Kasumi-1 (cell line): ENCODE data around the gene GATAD2B.
"Not testable (repeated sequence)": the region's sequence is repeated elsewhere in the genome, so short reads cannot be mapped to it uniquely, and the experiment has no call there.

ENCODE experiments used
- DNase-seq, 2 experiments: peaks; one replicate each; lab custom pipeline; 2025; lab: John Stamatoyannopoulos, UW

Gene GATAD2B

DNA sequence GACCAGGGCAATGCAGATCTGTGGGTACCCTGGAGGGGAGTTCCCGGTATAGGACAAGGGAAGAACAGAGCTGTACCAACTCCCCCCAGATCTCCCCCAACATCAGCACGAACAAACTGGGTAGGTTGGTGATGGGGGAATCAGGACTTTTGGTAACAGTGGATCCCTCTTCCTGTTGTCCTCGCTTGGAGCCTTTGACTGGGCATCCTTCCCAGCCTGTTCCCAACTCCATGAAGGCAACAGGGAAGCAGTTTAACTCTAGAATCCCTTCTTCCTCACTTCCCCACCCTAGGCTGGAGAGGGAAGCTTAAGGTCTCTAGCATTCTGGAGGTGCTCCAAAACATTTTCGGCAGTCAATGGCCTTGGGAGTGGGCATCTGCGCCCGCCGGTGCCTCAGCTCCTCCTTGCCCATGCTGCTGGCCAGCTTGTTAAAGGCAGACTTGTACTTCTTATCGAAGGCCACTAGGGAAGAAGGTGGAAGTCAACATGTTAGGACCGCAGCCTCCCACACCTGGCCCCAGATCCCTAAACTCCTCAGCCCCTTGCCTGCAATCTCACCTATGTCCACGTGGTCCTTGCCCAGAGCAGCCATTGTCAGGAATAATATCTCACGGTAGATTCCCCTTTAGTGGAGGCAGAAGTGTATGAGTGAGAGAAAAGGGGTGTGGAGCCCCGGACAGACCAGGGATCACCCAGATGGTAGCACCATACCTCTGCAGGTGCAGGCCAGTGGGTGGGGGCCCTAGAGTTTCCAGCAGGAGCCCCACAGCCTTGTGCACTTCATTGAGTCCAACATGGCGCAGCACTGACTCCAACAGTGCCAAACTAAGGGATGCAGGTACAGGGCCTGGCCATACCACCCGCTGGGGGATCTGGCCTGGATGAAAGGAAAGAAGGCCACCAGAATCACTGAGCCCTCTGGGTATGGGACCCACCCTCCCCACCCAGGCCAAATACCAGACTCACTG is 7.5 kb upstream of the GATAD2B start:
- no peak for DNase-seq

GRCh38 chr1:153929426-153929825 is 6.7 kb upstream of the GATAD2B start:
- DNase-seq = no peak

- no peak for DNase-seq
Observed at GRCh38 chr1:153928791-153929341, 6.1 kb upstream of the GATAD2B start.

DNA sequence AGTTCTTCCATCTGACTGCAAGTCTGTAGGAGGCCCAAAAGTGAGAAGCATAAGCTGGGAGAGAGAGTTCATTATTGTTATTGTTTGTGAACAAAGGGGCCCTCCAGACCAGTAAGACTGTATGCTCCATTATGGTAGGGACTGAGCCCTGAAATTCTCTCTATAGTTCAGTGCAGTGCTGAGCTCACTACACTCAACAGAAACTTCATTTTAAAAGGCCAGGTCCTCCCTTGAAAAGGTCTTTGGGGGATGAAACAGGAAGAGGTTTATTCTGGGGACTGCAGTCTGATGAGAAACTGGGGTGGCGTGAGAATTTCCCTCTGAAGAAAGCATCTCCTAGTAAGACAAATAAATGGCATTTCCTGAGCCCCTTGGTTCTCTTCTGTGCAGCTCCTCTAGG is 5.5 kb upstream of the GATAD2B start:
- no peak for DNase-seq

DNA sequence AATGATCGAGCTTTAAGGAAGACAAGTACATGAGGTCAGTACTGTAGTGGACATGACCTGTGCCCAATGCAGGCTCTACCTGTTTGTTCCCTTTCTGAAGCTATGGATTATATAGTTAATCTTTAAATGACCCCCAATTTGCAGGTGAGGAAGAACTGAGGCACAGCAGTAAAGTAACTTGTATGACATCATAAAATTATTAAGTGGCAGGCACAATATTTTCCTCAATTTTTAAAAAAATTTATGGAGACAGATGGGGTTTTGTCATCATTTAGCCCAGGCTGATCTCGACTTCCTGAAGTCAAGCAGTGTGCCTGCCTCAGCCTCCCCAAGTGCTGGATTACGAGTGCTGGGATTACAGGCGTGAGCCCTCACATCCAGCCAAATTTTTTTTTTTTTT is 3.6 kb upstream of the GATAD2B start:
- no peak for DNase-seq

DNA sequence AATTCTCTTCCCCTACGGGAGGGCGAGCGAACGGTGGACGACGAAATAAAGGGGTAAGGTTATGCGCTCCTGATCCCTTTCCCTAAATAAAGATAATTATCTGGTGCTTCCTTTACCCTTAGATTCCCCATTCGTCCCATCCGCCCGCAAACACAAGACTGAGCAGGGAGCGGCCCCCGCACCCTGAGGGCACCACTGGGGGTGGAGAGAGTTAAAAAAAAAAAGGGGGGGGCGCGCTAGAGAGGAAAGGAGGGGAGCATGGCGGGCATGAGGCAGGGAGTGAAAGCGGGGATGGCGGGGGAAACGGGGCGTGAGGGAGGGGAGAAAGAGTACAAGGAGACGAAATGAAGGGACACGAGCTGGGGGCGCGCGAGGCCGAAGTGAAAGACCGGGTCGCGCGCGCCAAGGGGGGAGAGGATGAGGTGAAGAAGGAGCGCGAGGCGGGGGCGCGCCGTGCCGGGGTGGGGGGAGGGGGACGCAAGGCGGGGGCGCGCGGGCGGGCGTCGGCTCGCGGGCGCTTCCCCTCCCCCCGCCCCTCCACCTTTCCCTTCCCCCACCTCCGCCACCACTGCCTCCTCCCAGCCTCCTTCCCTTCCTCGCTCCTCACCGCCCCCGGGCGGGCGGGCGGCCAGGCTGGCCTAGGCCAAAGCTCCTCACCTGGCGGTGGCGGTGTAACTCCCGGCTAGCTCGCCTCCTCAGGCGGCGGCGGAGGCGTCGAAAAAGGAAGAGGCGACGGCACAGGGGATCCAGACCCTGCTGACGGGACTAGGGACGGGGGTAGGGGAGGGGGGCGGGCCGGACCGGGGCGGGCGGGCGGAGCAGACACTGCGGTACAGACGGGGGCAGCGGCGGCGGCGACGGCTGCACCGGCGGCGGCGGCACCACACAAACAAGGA is 448 bp downstream of the GATAD2B start:
- DNase-seq = peak; percentile 53 to 69

DNA sequence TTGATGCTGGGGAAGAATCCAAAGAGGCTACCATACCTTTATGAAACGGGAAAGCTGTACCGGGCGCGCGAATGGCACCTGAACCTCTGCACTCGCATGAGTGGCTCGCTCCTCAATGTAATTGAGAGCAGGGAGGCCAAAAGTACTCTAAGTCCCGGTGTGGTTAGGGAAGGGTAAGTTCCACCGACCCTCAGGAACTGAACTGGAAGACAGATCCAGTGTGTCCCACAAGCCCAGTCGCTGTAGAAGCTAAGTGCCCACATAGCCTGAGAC is 1.0 kb downstream of the GATAD2B start:
- DNase-seq = peak in 1 of 2 experiments; percentile 53

DNA sequence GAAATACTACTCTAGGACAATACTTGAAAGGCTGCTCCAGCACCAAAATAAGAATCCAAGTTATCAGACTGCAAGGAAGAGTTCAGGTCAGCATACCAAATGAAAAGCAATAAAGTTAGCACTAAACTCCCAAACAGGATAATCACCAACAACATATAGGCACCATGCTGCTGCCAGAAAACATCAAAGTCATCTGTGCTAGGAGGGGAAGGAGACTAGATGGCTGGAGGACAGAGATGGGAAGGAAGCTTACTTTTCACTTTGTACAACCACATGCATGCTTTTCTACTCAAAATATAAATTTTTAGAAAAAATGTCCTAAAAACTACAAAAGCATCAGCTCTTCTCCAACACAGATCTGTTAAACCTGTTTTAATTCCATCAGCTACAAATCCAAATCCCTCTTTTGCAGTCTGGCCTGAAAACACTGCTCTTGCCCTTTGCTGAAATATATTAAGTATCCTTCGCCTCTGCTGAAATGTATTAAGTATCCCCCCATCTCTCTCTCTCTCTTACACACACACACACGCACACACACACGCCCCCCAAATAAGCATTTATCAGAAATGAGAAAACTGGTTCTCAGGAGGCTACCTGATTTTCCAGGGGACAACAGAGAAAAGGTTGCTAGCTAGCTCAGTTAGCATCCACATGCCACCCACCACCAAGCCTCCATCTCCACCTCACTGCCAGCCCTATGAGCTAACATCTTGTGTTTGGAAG is 1.5 kb downstream of the GATAD2B start:
- DNase-seq = no peak

DNA sequence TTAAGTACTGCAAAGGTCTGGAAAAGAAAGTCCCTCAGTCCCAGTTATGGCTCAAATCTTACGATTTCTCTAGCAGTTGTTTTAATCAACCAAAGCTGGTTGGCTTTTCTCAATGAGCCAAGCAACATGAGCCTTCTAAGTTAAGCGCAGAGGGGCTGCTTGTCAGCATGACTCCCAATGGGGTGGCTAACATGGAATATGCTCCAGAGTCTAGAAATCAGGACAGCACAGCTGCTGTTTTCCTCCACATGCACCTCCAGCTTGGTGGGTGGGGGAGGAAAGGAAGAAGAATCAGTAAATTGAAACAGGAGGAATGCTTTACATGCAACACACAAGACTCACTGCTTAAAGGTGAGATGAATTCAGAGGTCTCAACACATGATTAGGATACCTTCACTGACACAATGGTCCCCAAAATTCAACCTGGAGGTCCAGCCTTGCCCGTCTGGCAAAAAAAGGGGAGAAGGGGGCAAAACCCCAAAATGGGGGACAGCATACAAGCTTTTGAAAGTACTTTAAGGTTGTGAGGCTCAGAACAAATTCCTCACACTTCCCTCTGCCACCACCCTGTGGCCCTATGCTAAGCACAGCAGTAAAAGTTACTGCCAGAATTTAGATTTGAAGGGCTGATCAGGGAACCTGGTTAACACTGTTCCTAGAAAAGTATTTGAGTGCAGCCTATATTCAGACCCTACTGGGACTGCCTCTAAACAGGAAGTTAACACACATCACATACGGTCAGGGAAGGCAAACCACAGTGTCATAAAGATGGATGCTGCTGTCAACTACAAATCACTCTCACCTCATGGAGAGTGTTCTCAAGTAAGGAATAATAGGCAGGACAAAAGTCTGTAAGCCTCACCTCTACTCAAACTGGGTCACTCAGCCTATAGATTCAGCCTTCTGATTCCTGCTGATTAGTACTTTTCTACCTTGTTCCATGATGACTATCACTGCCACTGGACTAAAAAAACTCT is 2.6 kb downstream of the GATAD2B start:
- peak; percentile 58 to 61 for DNase-seq

DNA sequence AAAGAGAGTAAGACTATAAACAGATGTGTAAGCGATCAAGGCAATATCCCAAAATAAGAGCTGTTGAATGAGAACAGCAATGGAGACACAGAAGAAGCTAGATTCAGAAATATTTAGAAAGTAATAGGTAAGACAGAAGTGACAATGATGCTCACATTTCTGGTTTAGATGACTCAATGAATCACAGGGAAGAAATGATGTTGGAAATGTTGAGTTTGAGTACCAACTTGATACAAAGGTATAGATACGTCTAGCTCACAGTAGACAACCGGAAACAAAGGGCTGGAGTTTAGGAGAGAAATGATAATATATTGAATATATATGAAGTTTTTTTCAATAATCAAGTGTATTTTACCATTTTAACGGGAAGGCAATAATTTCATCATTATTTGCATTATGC is 6.5 kb downstream of the GATAD2B start:
- no peak for DNase-seq

DNA sequence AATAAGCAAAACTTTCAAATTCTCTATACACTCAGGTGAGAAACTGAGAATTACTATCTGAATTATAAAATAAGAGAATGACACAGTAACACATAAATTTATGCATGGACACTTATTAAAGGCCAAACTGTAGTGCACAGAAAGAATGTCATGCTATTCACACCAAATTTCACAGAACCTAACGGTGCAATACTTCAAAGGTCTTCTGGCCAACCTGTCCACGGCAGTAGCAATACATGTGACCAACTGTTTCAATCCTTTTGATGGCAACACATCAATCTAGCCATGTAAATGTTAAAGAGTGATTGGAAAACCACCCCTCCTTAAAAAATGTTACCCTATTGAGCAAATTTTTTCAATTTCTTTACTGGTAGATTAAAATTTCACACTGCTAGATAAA is 10.4 kb downstream of the GATAD2B start:
- no peak for DNase-seq

- DNase-seq = not testable (repeated sequence)
Observed at GRCh38 chr1:153910560-153910959, 12.2 kb downstream of the GATAD2B start.

DNA sequence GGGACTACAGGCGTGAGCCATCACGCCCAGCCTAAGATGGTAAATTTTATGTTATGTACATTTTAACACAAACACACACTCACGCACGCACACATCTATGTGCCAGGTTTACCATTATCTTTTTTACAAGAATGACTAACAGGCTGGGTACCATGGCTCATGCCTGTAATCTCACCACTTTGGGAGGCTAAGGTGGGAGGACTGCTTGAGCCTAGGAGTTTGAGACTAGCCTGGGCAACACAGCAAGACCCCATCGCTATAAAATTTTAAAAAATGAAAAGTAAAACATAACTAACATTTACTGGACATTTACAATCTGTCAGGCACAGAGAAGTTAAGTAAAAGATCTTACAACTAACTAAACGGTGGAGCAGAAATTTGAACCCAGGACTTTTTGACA is 14.7 kb downstream of the GATAD2B start:
- no peak for DNase-seq

DNA sequence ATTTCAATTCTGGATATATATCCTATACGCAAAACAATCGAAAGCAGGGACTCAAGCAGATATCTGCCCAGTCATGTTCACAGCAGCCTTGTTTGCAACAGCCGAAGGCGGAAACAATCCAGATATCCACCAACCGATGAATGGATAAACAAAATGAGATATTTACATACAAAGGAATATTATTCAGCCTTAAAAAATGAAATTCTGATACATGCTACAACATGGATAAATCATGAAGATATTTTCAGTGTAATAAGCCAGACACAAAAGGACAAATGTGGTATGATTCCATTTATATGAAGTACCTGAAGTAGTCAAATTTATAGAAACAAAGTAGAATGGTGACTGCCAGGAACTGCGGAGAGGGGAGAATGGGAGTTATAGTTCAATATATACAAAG is 15.6 kb downstream of the GATAD2B start:
- DNase-seq = no peak

DNA sequence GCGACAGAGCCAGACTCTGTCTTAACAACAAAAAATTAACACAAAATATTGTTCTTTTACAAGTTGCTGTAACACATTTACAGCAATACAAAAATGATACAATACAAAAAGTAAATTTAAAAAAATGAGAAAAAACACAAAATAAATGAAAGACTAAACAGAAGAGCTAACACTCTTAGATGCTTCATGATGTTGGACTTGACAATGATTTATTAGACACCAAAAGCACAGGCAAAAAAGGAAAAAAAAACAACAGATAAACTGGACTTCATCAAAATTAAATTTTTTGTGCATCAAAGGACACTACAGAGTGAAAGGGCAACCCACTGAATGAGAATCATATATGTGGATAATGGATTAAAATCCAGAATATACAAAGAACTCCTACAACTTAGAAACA is 16.4 kb downstream of the GATAD2B start:
- DNase-seq = no peak

GRCh38 chr1:153905908-153906307 is 16.9 kb downstream of the GATAD2B start:
- not testable (repeated sequence) for DNase-seq

- DNase-seq = no peak
Observed at GRCh38 chr1:153903841-153904455, 18.8 kb downstream of the GATAD2B start.

DNA sequence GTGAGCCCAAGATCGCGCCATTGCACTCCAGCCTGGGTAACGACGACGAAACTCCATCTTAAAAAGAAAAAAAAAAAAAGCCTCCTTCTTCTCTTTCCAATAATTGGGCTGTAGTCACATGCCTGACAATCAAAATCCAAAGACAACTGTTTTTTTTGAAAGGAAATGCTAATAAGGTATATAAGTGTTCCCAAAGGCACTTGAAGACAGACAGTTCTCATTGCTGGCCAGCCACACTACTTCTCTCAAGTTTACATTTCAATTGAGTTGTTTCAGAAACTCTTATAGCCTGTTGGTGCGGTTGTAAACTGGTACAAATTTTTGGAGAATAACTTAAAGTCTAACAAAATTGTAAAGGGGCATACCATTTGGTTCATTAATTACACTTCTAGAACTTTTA is 23.3 kb downstream of the GATAD2B start:
- no peak for DNase-seq

DNA sequence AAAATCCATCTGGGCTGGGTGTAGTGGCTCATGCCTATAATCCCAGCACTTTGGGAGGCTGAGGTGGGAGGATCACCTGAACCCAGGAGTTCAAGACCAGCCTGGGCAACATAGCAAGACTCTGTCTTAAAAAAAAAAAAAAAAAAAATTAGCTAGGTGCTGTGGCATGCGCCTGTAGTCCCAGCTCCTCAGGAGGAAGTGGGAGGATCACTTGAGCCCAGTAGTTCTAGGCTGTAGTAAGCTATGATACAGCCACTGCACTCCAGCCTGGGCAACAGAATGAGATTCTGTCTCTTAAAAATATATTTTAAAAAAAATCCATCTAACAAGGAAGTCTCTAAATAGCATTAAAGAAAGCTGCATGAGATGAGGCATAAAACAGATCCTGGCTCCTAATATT is 26.9 kb downstream of the GATAD2B start:
- DNase-seq = peak; percentile 24 to 27

GRCh38 chr1:153891042-153891441 is 31.7 kb downstream of the GATAD2B start:
- not testable (repeated sequence) for DNase-seq
